ENCODE results near the gene INSRR. TPM values are rescaled to one million over a fixed set of nuclear protein-coding genes. Genes with fewer than 3 reads are reported as not detected.
A peak's percentile ranks its signal among the peaks of the same experiment; 100 is the strongest.

Gene INSRR
- total RNA-seq, 2 donors from 2014 or later, result 0.07 to 0.29 TPM

DNA sequence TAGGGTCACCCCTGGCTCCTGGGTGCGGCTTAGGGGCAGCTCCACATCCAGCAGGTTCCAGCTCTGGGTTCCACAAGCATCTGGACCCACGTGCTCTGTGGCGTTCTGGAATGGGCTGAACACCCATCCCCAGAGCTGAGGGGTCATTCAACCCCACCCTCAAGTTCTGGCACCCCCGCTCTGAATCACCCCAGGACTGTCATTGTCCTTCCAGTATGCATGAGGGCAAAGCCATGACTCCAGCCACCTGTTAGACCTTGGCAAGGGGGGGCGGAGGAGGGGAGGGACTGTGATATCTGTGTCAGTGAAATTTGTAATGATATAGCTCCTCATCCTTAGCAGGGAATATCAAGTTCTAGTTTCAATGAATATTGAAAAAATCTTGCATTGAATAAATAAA, 12.3 kb downstream of the INSRR start:
- Mint-ChIP-seq H3K27ac (no peak overlapping the region), H3K36me3 (peaks cover 0 to 6% of the 10 kb centered on the region in 2 donors), H3K9me3 (no peaks in the 10 kb centered on the region)
- ATAC-seq, result no peak
- DNase-seq (ENCODE audit: low spot score in 2 of 2), result no peak

DNA sequence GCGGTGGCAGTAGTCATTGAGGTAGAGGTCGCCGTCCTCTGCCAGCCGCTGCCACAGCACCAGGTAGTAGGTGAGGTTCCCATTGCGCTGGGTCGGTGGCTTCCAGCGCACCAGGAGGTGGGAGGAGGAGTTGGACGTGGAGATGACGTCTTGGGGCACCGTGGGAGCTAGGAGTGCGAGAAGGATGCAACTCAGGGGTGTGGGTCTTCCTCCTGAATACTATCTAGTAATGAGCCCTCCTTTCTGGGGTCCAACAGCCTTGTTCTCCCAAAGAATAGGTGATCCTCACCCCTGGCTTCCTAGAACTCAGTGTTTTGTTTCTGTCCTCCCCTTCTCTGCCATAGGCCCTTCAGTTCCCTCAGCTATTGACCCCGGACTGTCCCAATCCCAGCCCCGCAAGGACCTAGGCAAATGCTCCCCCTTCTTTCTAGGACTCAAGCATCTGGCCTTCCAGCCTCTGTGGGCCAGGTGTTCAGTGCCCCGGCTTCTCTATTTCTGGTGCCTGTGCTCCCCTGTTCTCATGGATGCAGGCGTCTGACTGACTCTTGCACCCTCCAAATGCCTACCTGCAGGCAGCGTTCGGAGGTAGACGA, 12.9 kb downstream of the INSRR start:
- DNase-seq (ENCODE audit: low spot score in 2 of 2), result no peak
- no peak for ATAC-seq
- Mint-ChIP-seq H3K36me3 (peaks cover 0 to 6% of the 10 kb centered on the region in 2 donors), H3K9me3 (no peaks in the 10 kb centered on the region), H3K27ac (no peak overlapping the region)

DNA sequence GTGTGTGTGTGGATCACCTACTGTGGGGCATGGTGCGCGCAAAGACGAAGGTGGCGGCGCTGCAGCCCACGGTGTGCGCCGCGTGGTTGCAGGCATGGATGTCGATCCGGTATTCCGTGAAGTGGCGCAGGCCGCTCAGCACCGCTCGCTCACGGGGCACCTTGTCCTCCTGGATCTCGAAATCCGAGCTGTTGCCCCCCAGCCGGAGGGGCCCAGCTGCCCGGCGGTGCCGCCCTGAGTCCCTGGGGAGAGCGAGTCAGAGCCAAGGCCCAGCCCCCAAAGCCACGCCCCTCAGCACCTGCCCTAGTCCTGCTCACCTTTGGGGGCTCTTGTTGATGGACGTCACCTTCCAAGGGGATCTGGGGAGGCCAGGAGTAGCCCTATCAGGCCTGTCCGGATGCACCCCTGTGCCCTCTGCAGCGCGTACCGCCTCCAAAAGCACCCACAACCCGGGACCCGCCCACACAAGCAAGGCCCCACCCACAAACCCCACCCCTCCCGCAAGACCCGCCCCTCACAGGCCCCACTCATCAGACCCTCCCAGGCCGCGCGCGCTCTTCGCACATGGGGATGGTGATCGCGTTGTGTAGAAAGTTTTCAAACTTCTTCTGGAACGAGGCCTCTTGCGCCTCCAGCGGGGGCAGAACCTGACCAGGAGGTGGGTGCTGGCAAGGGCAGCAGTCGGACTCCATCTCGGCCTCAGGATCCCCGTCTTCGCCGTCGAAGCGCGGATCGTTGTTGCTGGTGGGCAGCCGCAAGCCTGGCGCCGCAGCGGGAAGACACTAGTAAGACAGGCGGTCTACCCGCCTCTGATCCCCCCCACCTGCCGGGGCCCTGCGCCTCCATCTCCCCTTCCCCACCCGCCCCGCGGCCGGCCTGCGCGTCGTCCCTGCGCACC, 13.6 kb downstream of the INSRR start:
- peaks cover 0 to 6% of the 10 kb centered on the region in 2 donors for H3K36me3 Mint-ChIP-seq
- H3K9me3 Mint-ChIP-seq, result no peaks in the 10 kb centered on the region
- no peak overlapping the region for H3K27ac Mint-ChIP-seq
- peak; percentile 29 to 73 for ATAC-seq
- peak in 1 of 2 donors; percentile 43 for DNase-seq (ENCODE audit: low spot score in 2 of 2)

DNA sequence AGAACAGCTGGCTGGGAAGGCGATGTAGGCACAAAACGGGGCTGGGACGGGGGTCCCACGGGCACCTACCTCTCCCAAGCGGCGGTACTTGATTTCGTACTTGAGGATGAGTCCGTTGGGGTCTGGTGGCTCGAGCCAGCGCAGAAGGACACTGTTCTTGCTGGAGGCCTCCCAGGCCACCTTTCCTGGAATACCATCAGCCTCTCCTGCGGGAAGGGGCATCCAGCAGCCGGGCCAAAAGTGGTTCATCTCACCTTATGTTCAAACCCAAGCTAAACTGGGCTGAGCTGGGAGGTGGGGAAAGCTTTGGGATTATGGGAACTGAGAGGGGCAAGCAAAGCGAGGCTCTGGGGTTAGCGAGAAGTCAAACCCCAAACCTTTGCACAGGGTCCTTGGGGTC, 14.3 kb downstream of the INSRR start:
- Mint-ChIP-seq H3K36me3 (peaks cover 0 to 6% of the 10 kb centered on the region in 2 donors), H3K9me3 (no peaks in the 10 kb centered on the region), H3K27ac (no peak overlapping the region)
- ATAC-seq (no peak), DNase-seq (ENCODE audit: low spot score in 2 of 2) (no peak)

DNA sequence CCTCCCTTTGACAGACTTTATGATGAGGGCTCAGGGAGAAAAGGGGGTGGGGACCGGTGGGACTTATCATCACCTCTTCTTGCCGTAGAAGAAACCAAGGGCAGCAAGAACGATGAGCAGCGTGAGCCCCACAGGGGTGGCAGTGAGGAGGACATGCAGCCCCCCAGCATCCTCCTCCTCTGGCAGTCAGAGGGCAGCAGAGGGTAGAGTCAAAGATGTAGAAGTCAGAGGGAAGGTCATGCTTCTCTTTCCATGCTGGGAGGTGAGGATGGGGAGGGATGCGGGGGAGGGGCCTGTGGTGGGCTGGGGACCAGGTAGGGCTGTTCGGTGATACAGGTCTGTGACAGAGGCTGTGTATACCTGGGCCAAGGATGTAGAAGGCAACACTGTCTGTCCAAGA, 14.8 kb downstream of the INSRR start:
- no peak for DNase-seq (ENCODE audit: low spot score in 2 of 2)
- no peaks in the 10 kb centered on the region for H3K9me3 Mint-ChIP-seq

DNA sequence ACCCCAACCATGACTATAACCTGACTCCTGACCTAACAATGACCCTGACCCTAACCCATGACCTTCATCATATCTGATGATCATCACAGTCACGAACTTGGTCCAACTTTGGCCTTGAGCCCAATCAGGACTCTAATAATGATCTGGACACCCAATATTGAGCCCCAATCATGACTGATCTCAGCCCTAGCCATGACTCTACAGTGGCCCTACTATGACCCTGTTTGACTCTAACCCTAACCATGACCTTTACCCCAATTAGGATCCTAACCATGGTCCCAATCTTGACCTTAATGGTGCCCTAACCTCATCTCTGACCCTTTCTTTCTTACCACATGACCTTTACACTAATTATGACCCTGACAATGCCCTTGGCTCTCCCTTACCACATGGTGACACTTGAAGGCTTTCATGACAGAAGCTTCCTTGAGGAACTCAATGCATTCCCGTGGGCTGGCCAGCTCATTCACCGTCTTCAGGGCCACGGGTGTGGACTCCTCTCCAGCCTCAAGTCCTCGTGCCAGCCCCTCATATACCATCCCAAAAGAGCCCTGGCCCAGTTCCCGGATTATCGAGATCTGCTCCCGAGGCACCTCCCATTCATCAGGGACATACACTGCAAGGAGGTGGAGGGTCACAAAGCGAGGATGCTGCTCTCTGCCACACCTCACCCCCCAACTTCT, 16.2 kb downstream of the INSRR start:
- Mint-ChIP-seq H3K36me3 (peaks cover 0 to 6% of the 10 kb centered on the region in 2 donors), H3K27ac (no peak overlapping the region), H3K9me3 (no peaks in the 10 kb centered on the region)
- no peak for DNase-seq (ENCODE audit: low spot score in 2 of 2)
- ATAC-seq, result no peak

More for the DNA sequence above, 14.8 kb downstream of the INSRR start:
- peaks cover 0 to 6% of the 10 kb centered on the region in 2 donors for H3K36me3 Mint-ChIP-seq
- no peak for ATAC-seq
- no peak overlapping the region for H3K27ac Mint-ChIP-seq

DNA sequence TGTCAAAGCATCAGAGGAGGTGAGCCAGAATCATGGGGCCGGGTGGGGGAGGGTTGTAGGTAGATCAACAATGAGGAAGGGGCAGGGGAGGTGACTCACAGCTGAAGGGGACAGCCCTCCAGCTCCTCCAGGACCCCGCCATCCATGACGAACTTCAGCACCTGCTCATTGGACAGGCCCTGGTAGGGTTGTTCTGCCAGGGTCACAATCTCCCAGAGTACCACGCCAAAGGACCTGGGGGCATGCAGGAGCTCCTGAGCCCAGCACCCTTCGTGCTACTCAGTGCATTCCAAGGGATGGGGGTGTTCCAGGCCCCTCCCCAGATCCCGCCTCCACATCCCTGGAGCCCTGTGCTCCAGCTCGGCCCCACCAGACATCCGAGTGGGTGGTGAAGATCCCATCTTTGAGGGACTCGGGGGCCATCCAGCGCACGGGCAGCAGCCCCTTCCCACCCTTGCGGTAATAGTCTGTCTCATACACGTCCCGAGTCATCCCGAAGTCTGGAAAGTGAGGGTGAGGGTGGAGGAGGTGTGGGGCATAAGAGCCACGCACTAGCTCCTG, 17.5 kb downstream of the INSRR start:
- H3K36me3 Mint-ChIP-seq, result peaks cover 0 to 6% of the 10 kb centered on the region in 2 donors
- no peak overlapping the region for H3K27ac Mint-ChIP-seq
- ATAC-seq, result no peak

DNA sequence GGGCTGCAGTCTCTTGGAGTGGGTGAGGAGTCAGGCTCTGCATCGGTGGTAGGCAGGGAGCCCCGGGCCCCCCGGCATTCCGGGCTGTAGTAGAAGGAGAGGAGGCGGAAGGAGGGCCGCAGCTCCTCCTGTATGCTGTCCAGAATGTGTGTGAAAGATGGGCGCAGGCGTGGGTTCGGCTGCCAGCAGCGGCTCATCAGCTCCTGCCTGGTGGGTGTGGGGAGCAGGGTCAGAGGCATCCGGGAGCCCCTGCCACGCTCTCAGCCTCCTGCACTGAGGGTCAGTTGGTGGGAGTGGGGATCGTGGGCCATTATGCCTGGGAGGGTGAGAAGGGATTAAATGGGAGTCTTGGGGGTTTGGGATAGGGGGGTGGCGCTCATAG, 18.0 kb downstream of the INSRR start:
- ATAC-seq (no peak), DNase-seq (ENCODE audit: low spot score in 2 of 2) (no peak)
- Mint-ChIP-seq H3K36me3 (peaks cover 0 to 6% of the 10 kb centered on the region in 2 donors), H3K9me3 (no peaks in the 10 kb centered on the region), H3K27ac (peak overlapping the region in 1 of 2 donors; percentile 5)

More for the DNA sequence above, 17.5 kb downstream of the INSRR start:
- no peaks in the 10 kb centered on the region for H3K9me3 Mint-ChIP-seq
- DNase-seq (ENCODE audit: low spot score in 2 of 2), result no peak

DNA sequence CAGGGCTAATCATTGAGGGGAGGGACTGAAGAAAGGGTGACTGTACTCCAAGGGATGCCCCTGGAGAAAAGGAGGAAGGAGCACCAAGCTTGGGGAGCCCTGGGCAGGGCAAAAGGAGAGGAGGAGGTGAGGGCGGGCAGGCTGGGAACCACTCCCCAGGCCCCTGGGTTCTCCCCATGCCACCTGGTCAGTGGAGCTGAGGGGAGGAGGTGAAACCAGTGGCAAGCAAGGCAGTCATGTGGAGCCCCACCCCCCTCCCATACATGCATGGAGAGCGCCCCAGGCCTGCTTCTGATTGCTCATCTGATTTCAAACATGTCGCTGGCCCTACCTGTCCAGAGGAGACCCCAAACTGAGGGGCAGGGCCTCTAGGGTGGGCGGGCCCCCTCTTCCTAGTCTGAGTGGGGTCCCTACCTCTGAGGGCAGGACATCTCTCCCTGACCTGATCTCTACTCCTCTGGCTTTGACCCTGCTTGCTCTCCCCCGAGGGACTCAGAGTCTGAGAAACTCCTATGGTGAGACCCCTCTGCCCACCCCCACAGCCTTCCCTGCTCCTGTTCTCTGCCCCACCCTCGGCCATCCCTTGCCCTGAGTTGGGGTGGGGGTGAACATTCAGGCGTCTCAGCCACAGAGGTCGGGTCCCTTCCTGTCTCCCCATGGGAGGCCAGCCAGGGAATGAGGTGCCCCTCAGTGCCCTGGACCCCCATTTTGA, 18.6 kb downstream of the INSRR start:
- no peak for DNase-seq (ENCODE audit: low spot score in 2 of 2)
- Mint-ChIP-seq H3K9me3 (no peaks in the 10 kb centered on the region), H3K36me3 (peaks cover 0 to 6% of the 10 kb centered on the region in 2 donors), H3K27ac (no peak overlapping the region)
- no peak for ATAC-seq

DNA sequence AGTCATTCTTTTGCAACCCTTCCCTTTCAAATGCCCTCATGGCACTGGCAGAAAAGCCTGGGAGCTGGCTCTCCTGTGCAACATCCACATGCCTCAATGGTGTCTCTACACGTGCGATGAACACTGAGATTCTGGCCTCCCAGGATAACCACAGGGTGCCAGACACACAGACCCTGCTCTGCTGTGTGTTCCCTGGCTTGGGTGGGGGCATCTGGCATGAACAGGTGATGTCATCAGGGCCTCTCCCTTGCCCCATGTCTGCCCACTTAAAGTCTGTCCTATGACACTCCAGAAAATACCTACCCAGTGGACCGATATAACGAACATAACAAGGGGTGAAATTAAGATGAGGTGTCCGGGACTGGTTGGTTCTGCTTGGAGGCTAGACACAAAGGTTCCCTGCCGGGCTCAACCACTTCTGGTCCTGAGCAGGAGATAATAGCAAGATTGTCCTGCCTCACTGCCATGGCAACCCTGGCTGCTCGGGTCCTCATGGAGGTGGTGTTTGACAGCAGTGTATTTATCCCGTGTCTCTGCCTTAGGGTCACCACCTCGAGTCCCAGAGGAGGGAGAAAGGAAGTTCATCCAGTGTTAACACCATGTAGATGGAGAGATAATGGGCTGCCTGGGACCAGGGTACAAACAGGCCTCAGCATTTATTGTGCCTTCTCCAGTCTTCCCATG, 19.3 kb downstream of the INSRR start:
- no peak overlapping the region for H3K27ac Mint-ChIP-seq
- no peak for ATAC-seq

DNA sequence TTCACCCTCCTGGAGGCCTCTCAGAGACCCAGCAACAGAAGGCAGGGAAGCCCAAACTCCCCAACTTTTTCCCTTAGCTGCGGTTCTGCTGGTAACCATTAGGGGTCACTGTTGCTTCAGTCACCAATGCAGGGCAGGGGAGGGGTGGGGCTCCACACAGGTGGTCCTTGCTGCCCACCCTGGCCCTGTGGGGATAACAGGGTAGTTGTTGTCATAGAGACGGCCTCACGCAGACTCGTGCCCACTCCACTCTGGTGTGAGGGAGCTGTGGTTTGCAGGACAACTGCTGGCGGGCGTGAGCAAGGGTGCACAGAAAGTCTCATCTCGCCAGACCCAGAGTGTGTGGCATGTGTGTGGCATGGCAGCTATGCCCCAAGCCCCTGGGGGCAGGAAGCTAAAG, 19.9 kb downstream of the INSRR start:
- H3K9me3 Mint-ChIP-seq, result no peaks in the 10 kb centered on the region
- peak; percentile 23 to 41 for ATAC-seq
- H3K27ac Mint-ChIP-seq, result no peak overlapping the region
- DNase-seq (ENCODE audit: low spot score in 2 of 2), result peak in 1 of 2 donors; percentile 66
- H3K36me3 Mint-ChIP-seq, result peaks cover 0 to 2% of the 10 kb centered on the region in 2 donors

More for the DNA sequence above, 19.3 kb downstream of the INSRR start:
- Mint-ChIP-seq H3K9me3 (no peaks in the 10 kb centered on the region), H3K36me3 (peaks cover 0 to 6% of the 10 kb centered on the region in 2 donors)
- DNase-seq (ENCODE audit: low spot score in 2 of 2), result no peak

DNA sequence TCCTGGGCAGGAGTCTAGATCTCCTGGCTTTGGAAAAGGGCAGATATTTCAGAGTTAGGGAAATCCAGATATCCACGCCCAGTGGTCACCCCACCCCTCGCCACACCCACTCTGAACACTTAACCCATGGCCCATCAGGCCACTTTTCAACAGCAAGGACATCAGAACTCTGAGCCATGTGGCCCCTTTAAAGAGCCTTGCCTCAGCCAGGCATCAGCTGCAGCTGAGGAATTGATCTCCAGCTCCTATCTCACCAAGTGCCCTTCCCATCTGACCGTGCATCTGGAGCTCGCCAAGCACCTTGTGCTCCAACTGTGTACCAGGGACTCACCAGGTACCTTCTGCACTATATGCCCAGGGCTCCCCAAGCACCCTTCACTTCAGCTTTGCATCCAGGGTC, 22.0 kb downstream of the INSRR start:
- ATAC-seq, result no peak
- no peak overlapping the region for H3K27ac Mint-ChIP-seq
- DNase-seq (ENCODE audit: low spot score in 2 of 2), result no peak
- no peaks in the 10 kb centered on the region for H3K9me3 Mint-ChIP-seq
- no peaks in the 10 kb centered on the region for H3K36me3 Mint-ChIP-seq

DNA sequence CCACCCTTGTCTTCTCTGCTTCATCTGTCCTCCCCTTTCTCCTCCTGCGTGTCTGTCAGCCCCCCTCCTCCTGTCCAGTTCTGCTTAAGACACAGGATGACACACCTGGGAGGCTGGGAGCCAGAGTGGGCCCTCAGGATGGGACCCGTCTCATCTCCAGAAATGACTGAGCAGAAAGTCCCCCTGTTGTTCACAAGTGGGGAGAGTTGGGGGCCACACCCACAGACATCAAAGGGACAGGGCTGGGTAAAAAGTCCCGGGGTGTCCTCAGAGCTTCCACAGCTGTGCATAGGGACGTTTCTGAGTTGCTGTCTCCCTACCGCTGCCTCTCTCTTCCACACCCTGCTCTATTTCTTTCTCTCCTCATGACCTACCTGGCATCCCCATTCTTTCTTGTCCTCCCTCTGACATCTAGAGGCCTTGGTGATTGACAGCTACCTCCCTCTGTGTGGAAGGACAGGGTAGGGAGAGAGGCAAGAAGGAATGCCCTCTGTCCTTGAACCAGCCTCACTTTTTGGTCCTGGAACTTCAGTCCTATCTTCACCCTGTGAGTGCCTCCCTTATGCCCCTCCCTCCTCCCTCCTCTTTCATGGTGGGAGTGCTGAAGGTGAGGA, 22.8 kb downstream of the INSRR start:
- ATAC-seq (peak; percentile 86 to 87), DNase-seq (ENCODE audit: low spot score in 2 of 2) (peak in 1 of 2 donors; percentile 51)
- no peaks in the 10 kb centered on the region for H3K9me3 Mint-ChIP-seq
- no peaks in the 10 kb centered on the region for H3K36me3 Mint-ChIP-seq
- H3K27ac Mint-ChIP-seq, result peak overlapping the region in 1 of 2 donors; percentile 23

DNA sequence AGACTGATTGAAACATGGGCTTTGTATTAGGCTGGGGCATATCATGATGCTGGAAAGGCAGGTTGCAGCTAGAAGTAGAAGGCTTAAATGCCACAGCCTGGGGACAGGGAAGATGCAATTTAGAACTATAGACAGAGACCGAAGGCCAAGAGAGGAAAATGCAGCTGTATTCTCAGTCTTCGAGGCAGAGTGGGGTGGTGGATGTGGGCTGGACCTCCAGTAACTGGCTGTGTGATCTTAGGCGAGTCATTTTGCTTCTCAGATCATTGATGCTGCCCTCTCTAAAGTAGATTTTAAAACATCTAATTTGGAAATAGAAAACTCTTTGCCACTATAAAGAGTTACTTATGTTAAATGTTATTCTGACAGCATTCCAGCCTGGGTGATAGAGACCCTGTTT, 24.6 kb downstream of the INSRR start:
- H3K36me3 Mint-ChIP-seq, result no peaks in the 10 kb centered on the region
- peak overlapping the region; percentile 45 to 56 for H3K27ac Mint-ChIP-seq
- ATAC-seq (peak; percentile 10 to 33), DNase-seq (ENCODE audit: low spot score in 2 of 2) (no peak)
- H3K9me3 Mint-ChIP-seq, result no peaks in the 10 kb centered on the region

DNA sequence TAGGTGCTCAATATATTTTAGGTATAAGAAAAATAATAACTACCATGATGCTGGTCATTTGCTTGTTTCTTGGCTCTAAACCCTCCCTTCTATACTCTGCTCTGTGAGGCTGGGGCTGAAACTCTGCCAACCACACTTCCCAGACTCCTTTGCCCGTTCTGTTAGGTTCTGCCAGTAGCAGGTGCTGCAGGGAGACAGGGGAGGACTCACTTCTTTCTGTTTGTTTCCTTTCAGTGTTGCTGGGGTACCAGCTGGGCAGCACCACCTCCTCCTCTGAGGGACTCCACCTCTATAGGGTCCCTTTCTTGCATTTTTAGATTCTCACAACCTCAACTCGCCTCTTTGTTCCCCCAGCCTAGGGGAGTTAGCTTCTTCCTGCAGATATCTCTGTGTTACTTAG, 25.3 kb downstream of the INSRR start:
- no peaks in the 10 kb centered on the region for H3K36me3 Mint-ChIP-seq
- ATAC-seq, result peak; percentile 17 to 43
- no peak for DNase-seq (ENCODE audit: low spot score in 2 of 2)
- no peaks in the 10 kb centered on the region for H3K9me3 Mint-ChIP-seq
- H3K27ac Mint-ChIP-seq, result peak overlapping the region in 1 of 2 donors; percentile 45
